Trophoblast cell (in vitro differentiated cells and primary cell): ENCODE measurements around the gene USP7.

Experiments
- DNase-seq, 2 donors: peaks; one replicate each; pipeline ENCODE4 v3.0.0-alpha.2; 2016
- H2AFZ ChIP-seq: 2 replicates; pipeline ENCODE4 v1.6.1; 2013; ENCODE audit warnings: low read length, moderate library complexity, mild to moderate bottlenecking; ENCODE audit not compliant: insufficient read depth, poor library complexity
- H2AK5ac ChIP-seq: 2 replicates; pipeline ENCODE4 v1.6.1; 2013; ENCODE audit warnings: mild to moderate bottlenecking, low read length
- H2BK120ac ChIP-seq: 2 replicates; pipeline ENCODE4 v1.6.1; 2013; ENCODE audit warnings: low read length, mild to moderate bottlenecking, moderate library complexity; ENCODE audit not compliant: insufficient read depth, poor library complexity
- H2BK12ac ChIP-seq: 2 replicates; pipeline ENCODE4 v1.6.1; 2013; ENCODE audit warnings: mild to moderate bottlenecking, low read length, moderate library complexity
- H2BK5ac ChIP-seq: 2 replicates; pipeline ENCODE4 v1.6.1; 2013; ENCODE audit warnings: low read length, low read depth, moderate library complexity, mild to moderate bottlenecking; ENCODE audit not compliant: poor library complexity
- H3K14ac ChIP-seq: 2 replicates; pipeline ENCODE4 v1.6.1; 2013; ENCODE audit warnings: mild to moderate bottlenecking, low read length
- H3K18ac ChIP-seq: 2 replicates; pipeline ENCODE4 v1.6.1; 2013; ENCODE audit warnings: mild to moderate bottlenecking, low read length
- H3K23ac ChIP-seq: 2 replicates; pipeline ENCODE4 v1.6.1; 2013; ENCODE audit warnings: low read length
- H3K27ac ChIP-seq: 2 replicates; pipeline ENCODE4 v1.5.1; 2013; ENCODE audit warnings: low read depth, mild to moderate bottlenecking, inconsistent platforms, low read length, moderate library complexity
- H3K27me3 ChIP-seq: 2 replicates; pipeline ENCODE4 v1.6.1; 2013; ENCODE audit warnings: inconsistent platforms, mild to moderate bottlenecking, low read length, moderate library complexity; ENCODE audit not compliant: insufficient read depth
- H3K36me3 ChIP-seq, 2 experiments: 1 replicate in 1 of 2; 2 replicates in 1 of 2; pipeline ENCODE4 v1.6.1; 2013; ENCODE audit warnings: low read length in 2 of 2, mild to moderate bottlenecking in 2 of 2, moderate library complexity in 1 of 2; ENCODE audit not compliant: insufficient read depth in 2 of 2, control insufficient read depth in 1 of 2
- H3K4ac ChIP-seq: 2 replicates; pipeline ENCODE4 v1.6.1; 2013; ENCODE audit warnings: low read depth, mild to moderate bottlenecking, low read length, moderate library complexity
- H3K4me1 ChIP-seq, 2 experiments: 1 replicate in 1 of 2; 2 replicates in 1 of 2; pipeline ENCODE4 v1.6.1; 2013; ENCODE audit warnings: low read length in 2 of 2, mild to moderate bottlenecking in 2 of 2, moderate library complexity in 1 of 2; ENCODE audit not compliant: insufficient read depth in 2 of 2, control insufficient read depth in 1 of 2
- H3K4me2 ChIP-seq: 2 replicates; pipeline ENCODE4 v1.6.1; 2013; ENCODE audit warnings: inconsistent platforms, mild to moderate bottlenecking, low read length, moderate library complexity
- H3K4me3 ChIP-seq: 2 replicates; pipeline ENCODE4 v1.5.1; 2013; ENCODE audit warnings: mild to moderate bottlenecking, low read depth, low read length, inconsistent platforms
- H3K79me1 ChIP-seq: one replicate; pipeline ENCODE4 v1.6.1; 2013; ENCODE audit warnings: low read length
- H3K79me2 ChIP-seq: 2 replicates; pipeline ENCODE4 v1.6.1; 2013; ENCODE audit warnings: low read length, mild to moderate bottlenecking; ENCODE audit not compliant: control insufficient read depth, insufficient read depth, poor library complexity
- H3K9ac ChIP-seq: 2 replicates; pipeline ENCODE4 v1.6.1; 2013; ENCODE audit warnings: mild to moderate bottlenecking, low read length
- H3K9me3 ChIP-seq: 2 replicates; pipeline ENCODE4 v1.6.1; 2013; ENCODE audit warnings: low read depth, mild to moderate bottlenecking, control low read depth, inconsistent platforms, low read length; ENCODE audit not compliant: insufficient read depth
- H4K12ac ChIP-seq: 2 replicates; pipeline ENCODE4 v1.6.1; 2013; ENCODE audit warnings: low read depth, mild to moderate bottlenecking, low read length, moderate library complexity
- H4K8ac ChIP-seq: 2 replicates; pipeline ENCODE4 v1.6.1; 2013; ENCODE audit warnings: low read depth, mild to moderate bottlenecking, low read length, moderate library complexity
- H4K91ac ChIP-seq: one replicate; pipeline ENCODE4 v1.6.1; 2013; ENCODE audit warnings: low read depth, mild to moderate bottlenecking, low read length, moderate library complexity
- WGBS: extraction: QIAGEN DNeasy Blood & Tissue Kit; methylation state at CpG from one replicate; pipeline ENCODE4 v1.1.7; 2013; ENCODE audit warnings: missing lambda C conversion rate; ENCODE audit not compliant: insufficient read length, insufficient coverage; ENCODE audit errors: extremely low coverage; 5-methylcytosine and 5-hydroxymethylcytosine counted together

The USP7 gene

DNA sequence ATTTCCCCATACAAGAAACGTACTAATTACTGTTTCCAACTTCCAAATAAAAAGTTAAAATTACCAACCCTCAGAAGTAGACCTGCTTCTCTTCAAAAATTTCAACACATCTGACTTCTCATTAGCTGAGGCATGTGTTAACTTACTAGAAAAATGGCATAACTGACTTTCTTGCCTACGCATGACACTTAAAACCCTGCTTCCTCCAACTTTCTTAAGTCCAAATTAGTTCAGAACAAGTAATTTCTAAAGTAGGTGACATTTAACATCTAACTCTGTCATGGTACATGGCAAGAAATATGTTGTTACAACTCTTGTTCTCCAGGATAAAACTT lies 6.7 kb downstream of the USP7 start:
- Histone ChIP-seq H3K9me3 (no peaks in the 10 kb centered on the region), H3K14ac (no peak overlapping the region), H2AK5ac (no peak overlapping the region), H3K4ac (peak overlapping the region; percentile 98), H2AFZ (no peak overlapping the region), H2BK120ac (no peak overlapping the region), H3K23ac (no peak overlapping the region), H3K18ac (no peak overlapping the region), H4K12ac (no peak overlapping the region), H3K79me2 (peaks cover 38% of the 10 kb centered on the region), H3K9ac (no peak overlapping the region), H2BK5ac (no peak overlapping the region), H3K27me3 (no peaks in the 10 kb centered on the region), H3K4me3 (no peak overlapping the region), H3K4me2 (no peak overlapping the region), H2BK12ac (no peak overlapping the region), H3K79me1 (no peaks in the 10 kb centered on the region), H3K36me3 (no peaks in the 10 kb centered on the region), H3K4me1 (peaks cover 9 to 20% of the 10 kb centered on the region in 2 experiments), H4K91ac (no peak overlapping the region), H4K8ac (no peak overlapping the region), H3K27ac (no peak overlapping the region)
- no peak for DNase-seq
- no CpG with 5 or more reads among the region's 2 CpGs for WGBS

DNA sequence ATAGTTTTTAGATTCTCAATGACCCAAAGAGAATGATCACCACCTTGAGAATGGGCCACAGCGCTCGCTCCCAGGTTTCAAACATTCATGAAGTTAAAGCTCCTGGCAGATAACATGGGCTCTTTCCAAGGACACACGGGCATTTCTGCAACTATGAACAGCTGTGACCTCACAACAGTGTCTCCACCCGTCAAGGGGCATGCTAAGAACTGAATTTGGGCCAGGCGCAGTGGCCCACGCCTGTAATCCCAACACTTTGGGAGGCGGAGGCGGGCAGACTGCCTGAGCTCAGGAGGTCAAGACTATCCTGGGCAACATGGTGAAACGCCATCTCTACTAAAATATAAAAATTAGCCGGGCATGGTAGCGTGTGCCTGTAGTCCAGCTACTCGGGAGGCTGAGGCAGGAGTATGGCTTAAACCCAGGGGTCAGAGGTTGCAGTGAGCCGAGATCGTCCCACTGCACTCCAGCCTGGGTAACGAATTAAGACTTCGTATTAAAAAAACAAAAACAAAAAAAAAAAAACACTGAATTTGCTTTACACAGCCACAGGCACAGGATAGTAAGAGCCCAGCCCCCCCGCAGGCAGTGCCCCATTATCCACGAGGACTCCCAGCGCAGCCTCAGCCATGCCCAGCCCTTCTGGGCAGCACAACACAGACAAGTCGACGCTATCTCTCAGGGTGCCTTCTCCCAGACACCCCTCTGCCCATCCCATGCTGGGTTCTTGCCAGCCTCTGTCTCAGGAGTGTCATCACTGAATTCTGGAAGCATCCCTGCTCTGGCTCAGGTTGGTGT lies 7.2 kb downstream of the USP7 start:
- Histone ChIP-seq H4K8ac (no peak overlapping the region), H4K91ac (no peak overlapping the region), H2BK120ac (no peak overlapping the region), H3K4me1 (peaks cover 8 to 18% of the 10 kb centered on the region in 2 experiments), H3K4me3 (no peak overlapping the region), H2BK5ac (no peak overlapping the region), H3K23ac (no peak overlapping the region), H2AK5ac (no peak overlapping the region), H4K12ac (no peak overlapping the region), H3K9ac (no peak overlapping the region), H3K14ac (no peak overlapping the region), H3K36me3 (no peaks in the 10 kb centered on the region), H3K27me3 (no peaks in the 10 kb centered on the region), H3K9me3 (no peaks in the 10 kb centered on the region), H3K4ac (peak overlapping the region; percentile 98), H2AFZ (peak overlapping the region; percentile 45), H3K4me2 (no peak overlapping the region), H3K79me1 (no peaks in the 10 kb centered on the region), H2BK12ac (no peak overlapping the region), H3K18ac (no peak overlapping the region), H3K27ac (no peak overlapping the region), H3K79me2 (peaks cover 37% of the 10 kb centered on the region)
- WGBS, result no CpG with 5 or more reads among the region's 21 CpGs
- DNase-seq, result no peak

DNA sequence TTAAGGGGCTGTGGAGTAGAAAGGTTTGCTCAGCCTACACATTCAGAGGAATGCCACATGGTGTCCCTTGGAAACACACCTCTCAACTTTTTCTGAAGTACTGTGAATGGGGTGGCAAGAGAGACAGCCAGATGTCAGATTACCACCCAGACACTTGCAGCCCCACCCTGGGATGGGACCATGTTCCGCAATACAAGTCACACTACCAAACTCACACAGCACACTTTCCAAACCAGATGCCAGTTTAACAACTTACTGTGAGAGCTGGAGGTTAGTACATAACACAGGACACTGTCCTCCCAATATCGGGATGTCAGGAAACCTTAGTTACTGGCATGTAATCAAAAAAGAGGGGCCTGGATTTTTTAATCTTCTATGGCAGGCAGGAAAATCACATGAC lies 7.9 kb downstream of the USP7 start:
- Histone ChIP-seq H3K36me3 (no peaks in the 10 kb centered on the region), H4K91ac (no peak overlapping the region), H3K79me2 (peaks cover 40% of the 10 kb centered on the region), H3K27ac (no peak overlapping the region), H2BK12ac (no peak overlapping the region), H3K23ac (no peak overlapping the region), H3K4me1 (peaks cover 10 to 22% of the 10 kb centered on the region in 2 experiments), H3K4ac (peak overlapping the region; percentile 98), H2BK120ac (no peak overlapping the region), H3K9ac (peak overlapping the region; percentile 14), H2AK5ac (no peak overlapping the region), H4K12ac (no peak overlapping the region), H3K4me3 (no peak overlapping the region), H3K4me2 (no peak overlapping the region), H3K79me1 (no peaks in the 10 kb centered on the region), H3K9me3 (no peaks in the 10 kb centered on the region), H2AFZ (no peak overlapping the region), H4K8ac (no peak overlapping the region), H3K14ac (no peak overlapping the region), H3K18ac (no peak overlapping the region), H3K27me3 (no peaks in the 10 kb centered on the region), H2BK5ac (no peak overlapping the region)
- no peak for DNase-seq
- no CpG with 5 or more reads among the region's 2 CpGs for WGBS

DNA sequence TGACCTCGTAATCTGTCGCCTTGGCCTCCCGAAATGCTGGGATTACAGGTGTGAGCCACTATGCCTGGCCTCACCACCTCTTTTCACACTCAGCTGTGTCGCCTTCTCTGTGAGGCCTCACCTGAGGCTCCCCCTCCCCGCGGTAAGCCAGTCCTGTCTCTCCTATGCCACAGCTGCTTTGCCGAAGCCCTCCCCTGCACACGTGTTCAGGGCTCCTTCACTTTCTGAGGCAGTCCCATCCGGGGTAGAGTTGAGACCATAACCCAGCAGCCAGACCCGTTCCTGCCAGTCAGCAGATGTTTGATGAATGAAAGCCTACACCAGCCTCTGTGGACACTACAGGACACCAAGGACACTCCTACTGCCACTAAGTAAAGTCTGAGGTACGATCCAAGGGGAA lies 10.6 kb downstream of the USP7 start:
- Histone ChIP-seq H3K27me3 (no peaks in the 10 kb centered on the region), H3K27ac (no peak overlapping the region), H2BK12ac (no peak overlapping the region), H3K14ac (no peak overlapping the region), H3K4ac (peak overlapping the region; percentile 77), H3K18ac (no peak overlapping the region), H4K8ac (no peak overlapping the region), H2AK5ac (no peak overlapping the region), H3K4me3 (no peak overlapping the region), H4K91ac (no peak overlapping the region), H2BK120ac (no peak overlapping the region), H3K79me1 (no peaks in the 10 kb centered on the region), H3K4me1 (peaks cover 16 to 23% of the 10 kb centered on the region in 2 experiments), H3K9ac (no peak overlapping the region), H3K4me2 (no peak overlapping the region), H3K23ac (no peak overlapping the region), H3K79me2 (peaks cover 41% of the 10 kb centered on the region), H2AFZ (peak overlapping the region; percentile 17), H3K36me3 (no peaks in the 10 kb centered on the region), H2BK5ac (no peak overlapping the region), H4K12ac (no peak overlapping the region), H3K9me3 (no peaks in the 10 kb centered on the region)
- DNase-seq, result no peak
- WGBS, result no CpG with 5 or more reads among the region's 11 CpGs
